WTC11 (cell line): Measurements from ENCODE around the gene KANK4.

Experiments used
- CBFB ChIP-seq: sonication (generic); formaldehyde crosslinking; IDR thresholded peaks from 2 replicates; pipeline ENCODE4 v1.8.1; 2022; ENCODE audit warnings: mild to moderate bottlenecking, low read depth, missing genetic modification reagents
- ETV6 ChIP-seq: sonication (generic); formaldehyde crosslinking; IDR thresholded peaks from 2 replicates; pipeline ENCODE4 v1.8.1; 2022; ENCODE audit warnings: mild to moderate bottlenecking, missing genetic modification reagents
- RELA ChIP-seq: sonication (generic); formaldehyde crosslinking; IDR thresholded peaks from 2 replicates; pipeline ENCODE4 v1.8.1; 2022; ENCODE audit warnings: missing genetic modification reagents, mild to moderate bottlenecking, borderline replicate concordance

DNA sequence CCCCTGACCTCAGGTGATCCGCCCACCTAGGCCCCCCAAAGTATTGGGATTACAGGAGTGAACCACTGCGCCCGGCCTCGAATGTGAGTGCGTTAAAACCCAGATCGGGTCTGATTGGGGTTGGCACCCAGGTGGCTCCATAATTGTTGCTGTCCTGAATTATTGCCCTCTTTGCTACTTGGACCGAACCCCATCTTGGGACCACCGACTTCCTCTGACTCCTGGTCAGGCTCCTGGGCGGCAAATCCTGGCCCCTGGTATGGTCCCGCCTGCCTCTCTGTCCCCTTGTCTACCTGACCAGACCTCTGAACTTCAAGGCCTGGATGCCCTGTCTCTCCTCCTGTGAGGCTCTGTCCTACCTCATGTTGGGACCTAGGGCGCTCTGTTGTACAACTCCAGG lies 91.7 kb downstream of the KANK4 start:
- TF ChIP-seq ETV6 (CRISPR knock-in tag) (no peak), RELA (CRISPR knock-in tag) (no peak), CBFB (no peak)
